Nephron (organoid): Measurements from ENCODE around the gene AHCYL2.
"Not testable (repeated sequence)": the region's sequence is repeated elsewhere in the genome, so short reads cannot be mapped to it uniquely, and the experiment has no call there.

Source experiments
- H3K27ac Mint-ChIP-seq, 3 experiments: 2 replicates each; pipeline ENCODE4 v1.8.0; 2020; ENCODE audit warnings: mixed read lengths in 3 of 3, mild to moderate bottlenecking in 2 of 3, moderate library complexity in 1 of 3
- H3K27me3 Mint-ChIP-seq: 2 replicates; pipeline ENCODE4 v1.8.0; 2021; ENCODE audit warnings: low read depth, mild to moderate bottlenecking, moderate library complexity, mixed read lengths
- H3K36me3 Mint-ChIP-seq: 2 replicates; pipeline ENCODE4 v1.8.0; 2020; ENCODE audit warnings: low read depth, mixed read lengths
- H3K4me1 Mint-ChIP-seq: 2 replicates; pipeline ENCODE4 v1.8.0; 2020; ENCODE audit warnings: mixed read lengths
- H3K4me3 Mint-ChIP-seq, 3 experiments: 2 replicates each; pipeline ENCODE4 v1.8.0; 2020; ENCODE audit warnings: mild to moderate bottlenecking in 3 of 3, mixed read lengths in 3 of 3, moderate library complexity in 2 of 3
- H3K9me3 Mint-ChIP-seq: 2 replicates; pipeline ENCODE4 v1.8.0; 2020; ENCODE audit warnings: mixed read lengths
- TF ChIP-seq, protein P1 (sequence below), 3 experiments: fragments of 200-600 bp; sonication (generic); IDR thresholded peaks; one replicate each; pipeline ENCODE4 v1.5.0; 2021; ENCODE audit warnings: antibody characterized with exemption in 3 of 3; ENCODE audit not compliant: unreplicated experiment in 3 of 3

The AHCYL2 gene

DNA sequence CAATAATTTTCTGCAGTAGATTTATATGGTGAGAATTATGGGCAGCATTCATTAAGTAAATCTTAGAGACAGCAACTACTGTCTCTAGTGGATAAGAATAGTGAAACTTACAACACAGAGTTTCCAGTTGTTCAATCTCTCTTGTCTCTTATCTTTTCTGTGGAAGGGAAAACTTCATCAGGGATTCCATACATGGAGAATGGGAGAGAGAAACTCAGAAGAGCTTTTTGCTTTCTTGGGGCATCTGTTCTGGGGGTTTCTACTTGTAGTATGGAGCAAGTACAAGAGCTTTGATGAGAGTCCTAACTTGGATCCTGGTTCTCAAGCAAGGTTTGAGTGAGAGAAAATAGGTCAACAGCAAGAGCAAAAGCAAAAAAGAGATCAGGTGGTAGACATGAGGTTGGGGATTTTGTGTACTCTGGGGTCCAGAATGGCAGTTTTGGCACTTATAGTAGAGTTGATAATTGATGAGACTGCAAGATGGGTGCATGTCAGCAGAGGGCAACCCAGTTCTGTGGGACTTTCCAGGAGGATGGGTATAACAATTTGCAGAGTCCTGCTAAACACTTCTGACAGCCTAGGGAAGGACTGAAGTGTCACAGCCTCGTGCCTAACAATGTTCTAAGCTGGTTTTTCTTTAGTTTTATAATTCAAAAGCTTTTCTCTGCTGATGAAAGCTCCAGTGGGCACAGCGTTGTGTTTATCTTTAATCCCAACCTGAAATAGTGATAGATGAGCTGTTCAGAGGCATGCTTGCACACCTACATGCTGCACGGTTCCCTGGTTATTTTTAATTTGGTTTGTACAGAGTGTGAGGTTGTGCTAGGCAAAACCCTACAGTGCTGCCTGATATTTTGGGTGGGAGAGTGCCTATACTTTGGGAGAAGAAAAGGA, 177.4 kb downstream of the AHCYL2 start:
- H3K4me3 Mint-ChIP-seq: no peak overlapping the region
- peaks cover 37% of the 10 kb centered on the region for H3K36me3 Mint-ChIP-seq
- no peak overlapping the region for H3K27ac Mint-ChIP-seq
- H3K9me3 Mint-ChIP-seq: no peaks in the 10 kb centered on the region
- H3K27me3 Mint-ChIP-seq: no peaks in the 10 kb centered on the region
- TF ChIP-seq, protein P1, sequence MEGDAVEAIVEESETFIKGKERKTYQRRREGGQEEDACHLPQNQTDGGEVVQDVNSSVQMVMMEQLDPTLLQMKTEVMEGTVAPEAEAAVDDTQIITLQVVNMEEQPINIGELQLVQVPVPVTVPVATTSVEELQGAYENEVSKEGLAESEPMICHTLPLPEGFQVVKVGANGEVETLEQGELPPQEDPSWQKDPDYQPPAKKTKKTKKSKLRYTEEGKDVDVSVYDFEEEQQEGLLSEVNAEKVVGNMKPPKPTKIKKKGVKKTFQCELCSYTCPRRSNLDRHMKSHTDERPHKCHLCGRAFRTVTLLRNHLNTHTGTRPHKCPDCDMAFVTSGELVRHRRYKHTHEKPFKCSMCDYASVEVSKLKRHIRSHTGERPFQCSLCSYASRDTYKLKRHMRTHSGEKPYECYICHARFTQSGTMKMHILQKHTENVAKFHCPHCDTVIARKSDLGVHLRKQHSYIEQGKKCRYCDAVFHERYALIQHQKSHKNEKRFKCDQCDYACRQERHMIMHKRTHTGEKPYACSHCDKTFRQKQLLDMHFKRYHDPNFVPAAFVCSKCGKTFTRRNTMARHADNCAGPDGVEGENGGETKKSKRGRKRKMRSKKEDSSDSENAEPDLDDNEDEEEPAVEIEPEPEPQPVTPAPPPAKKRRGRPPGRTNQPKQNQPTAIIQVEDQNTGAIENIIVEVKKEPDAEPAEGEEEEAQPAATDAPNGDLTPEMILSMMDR (IDR thresholded peaks at IDR 0.05; ENCODE audit: unreplicated experiment in 3 of 3): no peak
- no peaks in the 10 kb centered on the region for H3K4me1 Mint-ChIP-seq

DNA sequence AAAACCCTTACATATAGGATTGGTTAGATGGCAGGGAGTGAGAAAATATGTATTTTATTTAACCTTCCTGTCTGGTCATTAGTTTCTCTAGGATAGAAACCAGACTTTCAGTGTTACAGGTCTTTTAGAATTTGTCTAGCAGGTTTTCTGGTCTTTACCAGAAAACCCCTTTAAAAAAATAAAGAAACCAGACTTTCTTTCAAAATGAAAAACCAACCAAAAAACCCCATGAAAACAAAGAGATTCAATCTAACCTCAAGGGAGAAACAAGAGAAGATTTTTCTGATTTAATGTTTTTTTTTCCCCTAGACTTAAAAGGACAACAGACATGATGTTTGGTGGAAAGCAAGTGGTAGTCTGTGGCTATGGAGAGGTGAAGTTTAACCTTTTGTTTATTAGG, 180.7 kb downstream of the AHCYL2 start:
- peaks cover 52% of the 10 kb centered on the region for H3K36me3 Mint-ChIP-seq
- H3K4me3 Mint-ChIP-seq: no peak overlapping the region
- no peaks in the 10 kb centered on the region for H3K4me1 Mint-ChIP-seq
- no peak overlapping the region for H3K27ac Mint-ChIP-seq
- no peaks in the 10 kb centered on the region for H3K27me3 Mint-ChIP-seq
- TF ChIP-seq, protein P1 (IDR thresholded peaks at IDR 0.05; ENCODE audit: unreplicated experiment in 3 of 3): no peak
- no peaks in the 10 kb centered on the region for H3K9me3 Mint-ChIP-seq

DNA sequence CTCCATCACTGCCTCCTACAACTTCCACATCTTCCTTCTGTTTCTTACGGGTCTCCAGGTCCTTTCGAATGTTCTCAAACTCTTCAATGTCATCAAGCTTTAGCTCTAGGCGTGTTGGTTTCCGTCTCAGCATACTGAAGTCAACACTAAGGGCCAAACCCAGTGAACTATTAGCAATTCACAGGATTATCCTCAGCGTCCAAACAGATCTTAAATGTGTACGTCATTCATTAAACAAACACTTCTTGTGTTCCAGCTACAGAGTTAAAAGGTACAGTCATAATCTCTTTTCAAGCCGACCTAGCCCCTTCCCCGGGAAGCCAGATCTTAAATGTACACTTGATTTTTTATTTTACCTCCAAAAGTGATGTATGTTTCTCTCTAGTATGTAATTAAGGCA, 185.4 kb downstream of the AHCYL2 start:
- not testable (repeated sequence) for H3K9me3 Mint-ChIP-seq, H3K4me3 Mint-ChIP-seq, H3K4me1 Mint-ChIP-seq, H3K27me3 Mint-ChIP-seq, H3K27ac Mint-ChIP-seq
- H3K36me3 Mint-ChIP-seq: peaks cover 62% of the 10 kb centered on the region

DNA sequence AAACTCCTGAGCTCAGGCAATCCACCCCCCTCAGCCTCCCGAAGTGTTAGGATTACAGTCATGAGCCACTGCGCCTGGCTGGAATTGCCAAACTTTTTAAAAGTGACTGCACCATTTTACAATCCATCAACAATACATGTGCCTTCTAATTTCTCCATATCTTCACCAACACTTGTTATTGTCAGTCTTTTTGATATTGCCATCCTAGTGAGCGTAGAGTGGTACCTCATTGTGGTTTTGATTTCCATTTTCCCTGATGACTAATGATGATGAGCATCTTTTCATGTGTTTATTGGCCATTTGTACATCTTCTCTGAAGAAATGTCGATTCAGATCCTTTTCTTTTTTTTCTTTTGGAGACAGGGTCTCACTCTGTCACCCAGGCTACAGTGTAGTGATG, 187.7 kb downstream of the AHCYL2 start:
- TF ChIP-seq, protein P1 (IDR thresholded peaks at IDR 0.05; ENCODE audit: unreplicated experiment in 3 of 3): no peak
- Mint-ChIP-seq H3K4me1 (no peaks in the 10 kb centered on the region), H3K9me3 (peaks cover 10% of the 10 kb centered on the region), H3K27ac (no peak overlapping the region), H3K36me3 (peaks cover 60% of the 10 kb centered on the region), H3K4me3 (no peak overlapping the region), H3K27me3 (no peaks in the 10 kb centered on the region)

DNA sequence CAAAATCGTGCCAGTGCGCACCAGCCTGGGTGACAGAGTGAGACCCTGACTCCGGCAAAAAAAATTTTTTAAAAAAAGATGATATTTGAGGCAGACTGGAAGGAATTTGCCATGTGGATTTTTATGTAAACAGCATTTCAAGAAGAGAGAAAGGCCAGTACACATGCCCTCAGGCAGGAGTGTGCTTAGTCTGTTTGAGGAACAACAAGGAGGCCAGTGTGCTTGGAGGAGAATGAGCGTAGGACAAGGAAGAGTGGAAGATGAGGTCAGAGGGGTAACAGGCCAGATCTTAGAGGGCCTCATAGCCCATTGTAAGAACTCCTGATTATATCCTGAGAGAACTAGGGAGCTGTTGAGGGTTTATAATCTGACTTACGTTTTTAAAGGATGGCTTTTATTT, 192.2 kb downstream of the AHCYL2 start:
- no peak overlapping the region for H3K27ac Mint-ChIP-seq

DNA sequence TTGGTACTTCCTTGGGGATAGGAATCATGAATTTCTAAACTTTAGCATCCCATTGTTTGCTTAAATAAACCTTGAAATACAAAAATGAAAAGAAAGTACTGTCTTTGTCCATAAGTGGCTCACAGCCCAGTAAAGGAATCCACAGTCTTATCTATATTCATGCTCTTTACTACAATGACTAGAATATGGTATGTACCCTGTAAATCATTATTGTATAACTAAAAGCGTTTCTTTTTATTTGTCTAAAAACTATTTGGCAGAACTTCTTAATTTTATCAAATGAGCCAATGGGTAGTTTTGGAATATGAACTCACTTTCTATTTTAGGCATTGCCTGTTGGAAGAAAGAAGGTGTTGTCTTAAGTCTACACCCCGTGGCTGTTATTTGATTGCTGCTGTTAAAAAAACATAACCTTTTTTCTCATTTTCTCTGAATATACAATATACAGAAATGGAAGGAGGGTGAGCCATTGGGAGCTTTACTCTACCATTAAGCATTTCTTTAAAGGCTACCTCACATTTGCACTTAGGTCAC, 197.0 kb downstream of the AHCYL2 start:
- peaks cover 40% of the 10 kb centered on the region for H3K36me3 Mint-ChIP-seq
- TF ChIP-seq, protein P1 (IDR thresholded peaks at IDR 0.05; ENCODE audit: unreplicated experiment in 3 of 3): no peak
- H3K4me3 Mint-ChIP-seq: no peak overlapping the region
- H3K27me3 Mint-ChIP-seq: peaks cover 2% of the 10 kb centered on the region
- no peak overlapping the region for H3K27ac Mint-ChIP-seq
- H3K9me3 Mint-ChIP-seq: no peaks in the 10 kb centered on the region
- peaks cover 5% of the 10 kb centered on the region for H3K4me1 Mint-ChIP-seq

More for the DNA sequence above, 192.2 kb downstream of the AHCYL2 start:
- peaks cover 6% of the 10 kb centered on the region for H3K9me3 Mint-ChIP-seq
- H3K27me3 Mint-ChIP-seq: no peaks in the 10 kb centered on the region
- no peaks in the 10 kb centered on the region for H3K4me1 Mint-ChIP-seq
- H3K4me3 Mint-ChIP-seq: no peak overlapping the region
- H3K36me3 Mint-ChIP-seq: peaks cover 39% of the 10 kb centered on the region
- TF ChIP-seq, protein P1 (IDR thresholded peaks at IDR 0.05; ENCODE audit: unreplicated experiment in 3 of 3): no peak
